ENCODE data around the gene CLIP4. TPM values are rescaled to one million over a fixed set of nuclear protein-coding genes. Genes with fewer than 3 reads are reported as not detected.

The CLIP4 gene
- total RNA-seq, 1 experiment from 2014 or later = 24.3 TPM

DNA sequence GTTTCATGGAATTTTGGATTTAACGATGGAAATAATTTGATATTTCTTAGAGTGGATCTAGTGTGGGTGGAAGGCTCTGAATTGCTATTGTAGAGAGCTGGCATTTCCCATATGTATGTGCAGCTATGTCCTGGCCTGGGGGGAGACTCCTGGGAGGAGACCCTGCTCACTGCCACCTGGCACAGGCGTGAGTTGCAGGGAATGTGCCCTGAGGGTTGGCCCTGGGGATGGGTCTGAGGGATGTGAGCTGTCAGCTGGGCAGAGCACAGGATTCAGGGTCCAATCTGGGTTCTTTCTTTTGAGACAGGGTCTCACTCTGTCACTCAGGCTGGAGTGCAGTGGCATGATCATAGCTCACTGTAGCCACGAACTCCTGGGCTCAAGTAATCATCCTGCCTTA is 120.2 kb downstream of the CLIP4 start:
- Histone ChIP-seq H3K9me3 (no peaks in the 10 kb centered on the region), H3K36me3 (no peaks in the 10 kb centered on the region), H3K4me3 (no peak overlapping the region), H3K27me3 (no peaks in the 10 kb centered on the region)
- no peak for DNase-seq

DNA sequence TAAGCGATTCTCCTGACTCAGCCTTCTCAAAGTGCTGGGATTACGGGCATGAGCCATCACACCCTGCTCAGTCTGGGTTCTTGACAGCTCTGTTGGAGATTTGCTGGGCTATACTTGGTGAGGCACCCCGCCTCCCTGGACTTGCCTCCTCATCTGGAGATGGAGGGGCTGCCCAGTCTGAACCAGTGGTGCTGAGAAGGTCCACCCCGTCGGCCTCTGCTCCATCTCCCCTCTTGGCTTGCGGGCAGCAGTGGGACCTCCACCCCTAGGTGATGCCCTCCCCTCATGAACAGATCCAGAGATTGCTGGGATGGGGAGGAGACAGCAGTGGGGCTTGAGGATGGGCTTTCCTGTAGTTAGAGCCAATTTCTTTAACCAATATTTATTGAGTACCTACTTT is 120.9 kb downstream of the CLIP4 start:
- H3K36me3 ChIP-seq = no peaks in the 10 kb centered on the region
- no peak overlapping the region for H3K4me3 ChIP-seq
- no peak for DNase-seq
- H3K27me3 ChIP-seq = no peaks in the 10 kb centered on the region
- H3K9me3 ChIP-seq = no peaks in the 10 kb centered on the region

DNA sequence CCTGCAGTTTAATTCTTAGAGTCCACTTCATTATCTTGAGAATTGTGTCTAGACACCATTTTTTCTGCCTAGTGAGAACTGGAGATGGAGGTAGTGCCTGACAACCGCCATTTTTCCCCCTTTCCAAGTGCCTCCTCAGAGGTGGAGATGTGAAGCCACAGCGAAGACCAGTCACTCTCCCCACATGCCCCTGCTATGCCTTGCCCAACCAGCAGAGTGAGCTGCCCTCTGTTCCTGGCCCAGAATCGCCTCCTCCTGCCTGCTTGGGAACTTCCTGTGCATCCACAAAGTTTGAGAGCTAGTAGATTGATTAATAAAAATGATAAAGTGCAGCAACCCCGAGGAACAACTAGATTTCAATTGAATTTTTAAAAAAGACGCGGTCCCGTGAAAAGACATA is 123.3 kb downstream of the CLIP4 start:
- Histone ChIP-seq H3K27me3 (no peaks in the 10 kb centered on the region), H3K9me3 (no peaks in the 10 kb centered on the region)
- DNase-seq = peak; percentile 39

More for the DNA sequence above, 123.3 kb downstream of the CLIP4 start:
- H3K36me3 ChIP-seq = no peaks in the 10 kb centered on the region
- no peak overlapping the region for H3K4me3 ChIP-seq

Other genes starting within 250 kb of the CLIP4 start
- gene TRMT61B, start 245.1 kb upstream of the CLIP4 start, total RNA-seq (2014; rRNA removed; shearing (Covaris generic); ENCODE audit: low replicate concordance) = 10.1 and 14.8 TPM in 2 replicates
- 114 and 141 TPM in 2 replicates for gene WDR43, start 220.7 kb upstream of the CLIP4 start, total RNA-seq (2014; rRNA removed; shearing (Covaris generic); ENCODE audit: low replicate concordance)
- 1.0 and 3.7 TPM in 2 replicates for gene TOGARAM2, start 134.1 kb upstream of the CLIP4 start, total RNA-seq (2014; rRNA removed; shearing (Covaris generic); ENCODE audit: low replicate concordance)
- not detected in 2 replicates for gene PCARE, start 40.9 kb upstream of the CLIP4 start, total RNA-seq (2014; rRNA removed; shearing (Covaris generic); ENCODE audit: low replicate concordance)